OCI-LY3 (cell line): ENCODE results near the gene DDIT4L.

ENCODE experiments used
- H2AFZ ChIP-seq: fragments of 200-600, 300-600 bp; shearing (Covaris generic); 2 replicates; pipeline ENCODE4 v1.6.0; 2014; ENCODE audit warnings: antibody characterized with exemption, low read depth, low read length
- H3K27ac ChIP-seq: fragments of 200-600, 300-600 bp; sonication (generic); 2 replicates; pipeline ENCODE4 v1.5.1; 2014; ENCODE audit warnings: mild to moderate bottlenecking, low read length, moderate library complexity, mixed read lengths
- H3K27me3 ChIP-seq: fragments of 200-600, 300-600 bp; sonication (generic); 2 replicates; pipeline ENCODE4 v1.6.1; 2014; ENCODE audit warnings: low read depth, low read length, mixed read lengths
- H3K36me3 ChIP-seq: fragments of 200-600, 300-600 bp; sonication (generic); replicated peaks from 2 replicates; pipeline ENCODE3; 2014; ENCODE audit warnings: low read depth, low read length, mixed read lengths
- H3K4me1 ChIP-seq: fragments of 300-600, 200-600 bp; sonication (generic); 2 replicates; pipeline ENCODE4 v1.6.1; 2014; ENCODE audit warnings: low read length, mixed read lengths
- H3K4me2 ChIP-seq: fragments of 200-600, 300-600 bp; sonication (generic); 2 replicates; pipeline ENCODE4 v1.6.1; 2014; ENCODE audit warnings: low read length, mixed read lengths
- H3K4me3 ChIP-seq: fragments of 300-600, 200-600 bp; sonication (generic); 2 replicates; pipeline ENCODE4 v1.5.1; 2014; ENCODE audit warnings: antibody characterized with exemption, mild to moderate bottlenecking, low read length, moderate library complexity
- H3K79me2 ChIP-seq: fragments of 300-600, 200-600 bp; shearing (Covaris generic); 2 replicates; pipeline ENCODE4 v1.6.1; 2014; ENCODE audit warnings: mild to moderate bottlenecking, low read length, mixed read lengths
- H3K9ac ChIP-seq: fragments of 300-600, 200-600 bp; shearing (Covaris generic); 2 replicates; pipeline ENCODE4 v1.6.0; 2014; ENCODE audit warnings: mild to moderate bottlenecking, low read length, moderate library complexity
- H3K9me3 ChIP-seq: fragments of 200-600, 300-600 bp; shearing (Covaris generic); 2 replicates; pipeline ENCODE4 v1.6.1; 2014; ENCODE audit warnings: low read length, mixed read lengths; ENCODE audit not compliant: insufficient read depth
- H4K20me1 ChIP-seq: fragments of 200-600, 300-600 bp; sonication (generic); 2 replicates; pipeline ENCODE4 v1.6.1; 2016; ENCODE audit warnings: low read length, mixed read lengths; ENCODE audit not compliant: insufficient read depth
- CTCF ChIP-seq: fragments of 200-600, 300-600 bp; sonication (generic); IDR thresholded peaks from 2 replicates; pipeline ENCODE4 v1.5.1; 2014; ENCODE audit warnings: antibody characterized with exemption, low read length, low read depth
- EZH2phosphoT487 ChIP-seq: fragments of 200-600 bp; shearing (Covaris generic); IDR thresholded peaks from 2 replicates; pipeline ENCODE4 v1.6.1; 2018; ENCODE audit warnings: antibody characterized with exemption, mixed run types, low read depth

Gene DDIT4L

GRCh38 chr4:100177855-100178254 is 12.4 kb downstream of the DDIT4L start:
- no peak overlapping the region for H3K4me2 ChIP-seq

GRCh38 chr4:100177126-100177525 is 13.1 kb downstream of the DDIT4L start:
- H3K9me3 ChIP-seq: no peaks in the 10 kb centered on the region
- H3K4me1 ChIP-seq: no peaks in the 10 kb centered on the region
- no peak overlapping the region for H3K4me2 ChIP-seq
- no peak for TF ChIP-seq EZH2phosphoT487
- no peak for TF ChIP-seq CTCF
- no peaks in the 10 kb centered on the region for H4K20me1 ChIP-seq
- no peak overlapping the region for H2AFZ ChIP-seq
- H3K79me2 ChIP-seq: no peaks in the 10 kb centered on the region
- no peaks in the 10 kb centered on the region for H3K36me3 ChIP-seq
- H3K27ac ChIP-seq: no peak overlapping the region
- no peaks in the 10 kb centered on the region for H3K27me3 ChIP-seq
- H3K4me3 ChIP-seq: no peak overlapping the region
- H3K9ac ChIP-seq: no peak overlapping the region

More at GRCh38 chr4:100177855-100178254, 12.4 kb downstream of the DDIT4L start:
- Histone ChIP-seq H3K27me3 (no peaks in the 10 kb centered on the region), H3K4me3 (no peak overlapping the region), H2AFZ (no peak overlapping the region), H3K4me1 (no peaks in the 10 kb centered on the region), H3K9me3 (no peaks in the 10 kb centered on the region), H4K20me1 (no peaks in the 10 kb centered on the region), H3K27ac (no peak overlapping the region), H3K79me2 (no peaks in the 10 kb centered on the region), H3K9ac (no peak overlapping the region), H3K36me3 (no peaks in the 10 kb centered on the region)
- TF ChIP-seq EZH2phosphoT487 (no peak), CTCF (no peak)

- no peak for TF ChIP-seq EZH2phosphoT487
- no peak for TF ChIP-seq CTCF
- Histone ChIP-seq H4K20me1 (no peaks in the 10 kb centered on the region), H3K27me3 (no peaks in the 10 kb centered on the region), H3K36me3 (no peaks in the 10 kb centered on the region), H3K4me2 (no peak overlapping the region), H3K4me3 (no peak overlapping the region), H3K79me2 (no peaks in the 10 kb centered on the region), H3K9me3 (no peaks in the 10 kb centered on the region), H3K9ac (no peak overlapping the region), H3K4me1 (no peaks in the 10 kb centered on the region), H3K27ac (no peak overlapping the region), H2AFZ (no peak overlapping the region)
Measured at GRCh38 chr4:100175858-100176257, 14.4 kb downstream of the DDIT4L start.

- H3K4me2 ChIP-seq: no peak overlapping the region
- H3K4me1 ChIP-seq: no peaks in the 10 kb centered on the region
- TF ChIP-seq CTCF (no peak), EZH2phosphoT487 (no peak)
- H3K36me3 ChIP-seq: no peaks in the 10 kb centered on the region
- no peaks in the 10 kb centered on the region for H3K79me2 ChIP-seq
- no peaks in the 10 kb centered on the region for H3K27me3 ChIP-seq
- H3K9ac ChIP-seq: no peak overlapping the region
- no peak overlapping the region for H2AFZ ChIP-seq
- H3K27ac ChIP-seq: no peak overlapping the region
- no peaks in the 10 kb centered on the region for H3K9me3 ChIP-seq
- H3K4me3 ChIP-seq: no peak overlapping the region
- H4K20me1 ChIP-seq: no peaks in the 10 kb centered on the region
Measured at GRCh38 chr4:100174985-100175383, 15.3 kb downstream of the DDIT4L start.
